K562 (cell line): ENCODE data around the gene ITPKA. TPM values are rescaled to one million over a fixed set of nuclear protein-coding genes. Genes with fewer than 3 reads are reported as not detected.

ENCODE experiments used
- ATAC-seq: fragments of 200-7000 bp; cut with Tn5 transposase; 3 replicates; pipeline ENCODE4 v1.9.1; 2020; ENCODE audit warnings: moderate library complexity
- BruUV-seq: library from RNA; stranded (reverse); fragments of 400-500 nt; replicated peaks from 2 replicates; lab custom pipeline; 2021; lab: Mats Ljungman, UMichigan
- CTCF ChIA-PET: fragments of 300-600 bp; formaldehyde crosslinking; extraction: SDS; loops from one replicate; lab custom pipeline; 2021; ENCODE audit warnings: low intra/inter-chr PET ratio; lab: Yijun Ruan, JAX
- POLR2A ChIA-PET: fragments of 300-600, 350-650 bp; sonication (Branson Sonifier 250); formaldehyde crosslinking; extraction: SDS; loops from one replicate; lab custom pipeline; 2021; ENCODE audit warnings: antibody characterized with exemption, inconsistent platforms; lab: Yijun Ruan, JAX
- DNase-seq, 4 experiments: peaks; one replicate each; pipeline versions ENCODE4 v3.0.0 to v3.0.0-alpha.2; 2011 to 2018; ENCODE audit warnings: low spot score in 3 of 4, mixed read lengths in 3 of 4; ENCODE audit errors: extremely low read depth in 1 of 4
- FAIRE-seq: peaks from 2 replicates; lab custom pipeline; 2011; peaks lifted over from hg19 to GRCh38; lab: Jason Lieb, UNC
- H2AFZ ChIP-seq: 2 replicates; pipeline ENCODE4 v1.6.0; 2011; ENCODE audit warnings: low read depth, low read length, control low read depth, inconsistent platforms
- H3K27ac ChIP-seq: fragments of 200-600 bp; 3 replicates; pipeline ENCODE4 v1.8.0; 2011; ENCODE audit warnings: low read depth, mild to moderate bottlenecking, control low read depth, inconsistent platforms, low read length, moderate library complexity, mixed read lengths; ENCODE audit errors: extremely low read depth
- H3K27me3 ChIP-seq, 2 experiments: fragments of 300-600 bp in 1 of 2; 2 replicates in 1 of 2; 3 replicates in 1 of 2; pipeline versions ENCODE4 v1.6.0 to v1.8.0; 2011; ENCODE audit warnings: inconsistent platforms in 2 of 2, low read length in 2 of 2, mild to moderate bottlenecking in 1 of 2, mixed read lengths in 1 of 2, moderate library complexity in 1 of 2; ENCODE audit not compliant: control insufficient read depth in 2 of 2, insufficient read depth in 2 of 2
- H3K36me3 ChIP-seq: fragments of 300-600 bp; 3 replicates; pipeline ENCODE4 v1.8.0; 2011; ENCODE audit warnings: mild to moderate bottlenecking, low read length, inconsistent platforms; ENCODE audit not compliant: control insufficient read depth, insufficient read depth
- H3K4me1 ChIP-seq, 2 experiments: fragments of 200-600 bp in 1 of 2; replicated peaks in 1 of 2; 2 replicates in 1 of 2; 3 replicates in 1 of 2; pipeline versions ENCODE4 v1.5.1 to v1.8.0; 2011; ENCODE audit warnings: inconsistent platforms in 2 of 2, low read length in 2 of 2, mild to moderate bottlenecking in 1 of 2, mixed read lengths in 1 of 2, moderate library complexity in 1 of 2; ENCODE audit not compliant: control insufficient read depth in 2 of 2, insufficient read depth in 2 of 2
- H3K4me2 ChIP-seq: 2 replicates; pipeline ENCODE4 v1.6.1; 2011; ENCODE audit warnings: low read length, control low read depth, inconsistent platforms, mixed read lengths; ENCODE audit not compliant: insufficient read depth
- H3K4me3 ChIP-seq: fragments of 200-600 bp; sonication (generic), shearing (Covaris generic); 2 replicates; pipeline ENCODE4 v1.5.1; 2016; ENCODE audit warnings: control low read depth, inconsistent platforms
- H3K79me2 ChIP-seq: fragments of 200-600 bp; 3 replicates; pipeline ENCODE4 v1.8.0; 2011; ENCODE audit warnings: low read length, inconsistent platforms; ENCODE audit not compliant: control insufficient read depth, insufficient read depth
- H3K9ac ChIP-seq, 2 experiments: 2 replicates each; pipeline versions ENCODE4 v1.6.0 to v1.6.1; 2011; ENCODE audit warnings: low read depth in 2 of 2, low read length in 2 of 2, control low read depth in 1 of 2, inconsistent platforms in 1 of 2, mild to moderate bottlenecking in 1 of 2, mixed read lengths in 1 of 2; ENCODE audit not compliant: insufficient read depth in 1 of 2
- H3K9me1 ChIP-seq: one replicate; pipeline ENCODE4 v1.6.0; 2011; ENCODE audit warnings: inconsistent platforms, mild to moderate bottlenecking, low read length, moderate library complexity; ENCODE audit not compliant: control insufficient read depth, insufficient read depth
- H3K9me3 ChIP-seq: replicated peaks from 2 replicates; pipeline ENCODE4 v1.5.1; 2011; ENCODE audit warnings: low read depth, low read length, inconsistent platforms; ENCODE audit not compliant: control insufficient read depth, insufficient read depth
- H4K20me1 ChIP-seq: replicated peaks from 2 replicates; pipeline ENCODE4 v1.6.1; 2011; ENCODE audit warnings: low read length, inconsistent platforms, mixed read lengths; ENCODE audit not compliant: control insufficient read depth, insufficient read depth
- CREM ChIP-seq: IDR thresholded peaks from 2 replicates; pipeline ENCODE4 v1.6.1; 2014; ENCODE audit warnings: antibody characterized with exemption, low read depth
- ZC3H4 ChIP-seq: sonication (generic); formaldehyde crosslinking; IDR thresholded peaks from 2 replicates; pipeline ENCODE4 v1.9.0; 2021; ENCODE audit warnings: missing genetic modification reagents, borderline replicate concordance
- ZNF23 ChIP-seq: fragments of 250-450 bp; sonication (Bioruptor Pico); IDR thresholded peaks from 2 replicates; pipeline ENCODE4 v1.4.0; 2020; ENCODE audit warnings: mild to moderate bottlenecking
- ZNF780A ChIP-seq: fragments of 250-450 bp; sonication (Bioruptor Pico); IDR thresholded peaks from 2 replicates; pipeline ENCODE4 v1.5.0; 2021; ENCODE audit warnings: mild to moderate bottlenecking
- WGBS: fragments of 100-300 bp; shearing (Covaris generic); methylation state at CpG from one replicate; pipeline ENCODE4 v1.1.6; 2016; ENCODE audit warnings: low coverage, mixed read lengths; ENCODE audit not compliant: insufficient coverage; ENCODE audit errors: missing lambda C conversion rate; 5-methylcytosine and 5-hydroxymethylcytosine counted together
- in situ Hi-C: fragments of 300-500 bp; cut with MboI; formaldehyde crosslinking; loops from 4 replicates; pipeline ENCODE4 v1.15.0; 2018; ENCODE audit warnings: inconsistent platforms, mixed read lengths
- intact Hi-C: fragments of 100-400 bp; cut with micrococcal nuclease; formaldehyde crosslinking; loops from 2 replicates; pipeline ENCODE4 v1.14.2; 2022
- polyA plus RNA-seq, 8 experiments: library from polyadenylated mRNA; depleted of rRNA in 4 of 8; stranded (reverse) in 5 of 8; unstranded in 3 of 8; fragments of >200 nt; fragmentation: Nextera tagmentation in 2 of 8; fragmentation: Illumina TruSeq in 1 of 8; extraction: Ambion mirVana in 2 of 8; extraction: Trizol in 1 of 8; gene quantifications; 2 replicates each; pipeline versions ENCODE4 v1.2.1 to v1.2.3, GENCODE V29; 2011 to 2014; ENCODE audit warnings: inconsistent platforms in 1 of 8, missing spikeins in 1 of 8
- total RNA-seq, 7 experiments: library from RNA; depleted of rRNA in 6 of 7; stranded (reverse); fragments of >200 nt in 6 of 7; fragmentation: Illumina TruSeq in 2 of 7; extraction: Trizol in 2 of 7; gene quantifications; 2 replicates each; pipeline versions ENCODE4 v1.2.1 to v1.2.3, GENCODE V29; 2011 to 2021; ENCODE audit warnings: low replicate concordance in 1 of 7
- TF ChIP-seq, protein P1 (sequence below): sonication (generic); formaldehyde crosslinking; IDR thresholded peaks from 2 replicates; pipeline ENCODE4 v1.8.1; 2023; ENCODE audit warnings: mild to moderate bottlenecking, missing genetic modification reagents
- TF ChIP-seq, protein P2 (sequence below): fragments of 250-450 bp; sonication (Bioruptor Pico); IDR thresholded peaks from 2 replicates; pipeline ENCODE4 v1.5.0; 2022; ENCODE audit warnings: mild to moderate bottlenecking
- TF ChIP-seq, protein P3 (sequence below), 2 experiments: fragments of 450-650 bp; IDR thresholded peaks; 2 replicates each; pipeline ENCODE4 v1.6.1; 2016; ENCODE audit warnings: mild to moderate bottlenecking in 2 of 2, borderline replicate concordance in 1 of 2, low read depth in 1 of 2, moderate library complexity in 1 of 2

The ITPKA gene
- total and polyA plus RNA-seq, 9 of the 15 experiments (the other 6 are each of a cell fraction or from before 2014, with no cell fraction given): 0.14 to 68.4 (median 11.5) TPM

- TF ChIP-seq, protein P1, sequence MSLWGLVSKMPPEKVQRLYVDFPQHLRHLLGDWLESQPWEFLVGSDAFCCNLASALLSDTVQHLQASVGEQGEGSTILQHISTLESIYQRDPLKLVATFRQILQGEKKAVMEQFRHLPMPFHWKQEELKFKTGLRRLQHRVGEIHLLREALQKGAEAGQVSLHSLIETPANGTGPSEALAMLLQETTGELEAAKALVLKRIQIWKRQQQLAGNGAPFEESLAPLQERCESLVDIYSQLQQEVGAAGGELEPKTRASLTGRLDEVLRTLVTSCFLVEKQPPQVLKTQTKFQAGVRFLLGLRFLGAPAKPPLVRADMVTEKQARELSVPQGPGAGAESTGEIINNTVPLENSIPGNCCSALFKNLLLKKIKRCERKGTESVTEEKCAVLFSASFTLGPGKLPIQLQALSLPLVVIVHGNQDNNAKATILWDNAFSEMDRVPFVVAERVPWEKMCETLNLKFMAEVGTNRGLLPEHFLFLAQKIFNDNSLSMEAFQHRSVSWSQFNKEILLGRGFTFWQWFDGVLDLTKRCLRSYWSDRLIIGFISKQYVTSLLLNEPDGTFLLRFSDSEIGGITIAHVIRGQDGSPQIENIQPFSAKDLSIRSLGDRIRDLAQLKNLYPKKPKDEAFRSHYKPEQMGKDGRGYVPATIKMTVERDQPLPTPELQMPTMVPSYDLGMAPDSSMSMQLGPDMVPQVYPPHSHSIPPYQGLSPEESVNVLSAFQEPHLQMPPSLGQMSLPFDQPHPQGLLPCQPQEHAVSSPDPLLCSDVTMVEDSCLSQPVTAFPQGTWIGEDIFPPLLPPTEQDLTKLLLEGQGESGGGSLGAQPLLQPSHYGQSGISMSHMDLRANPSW (CRISPR knock-in tag): no peak
- TF ChIP-seq ZC3H4 (CRISPR knock-in tag) (0 out of 2 replicates have a peak, but pooled peaks have one; percentile 38), ZNF23 (CRISPR knock-in tag) (no peak), ZNF780A (CRISPR knock-in tag) (no peak)
- TF ChIP-seq, protein P2, sequence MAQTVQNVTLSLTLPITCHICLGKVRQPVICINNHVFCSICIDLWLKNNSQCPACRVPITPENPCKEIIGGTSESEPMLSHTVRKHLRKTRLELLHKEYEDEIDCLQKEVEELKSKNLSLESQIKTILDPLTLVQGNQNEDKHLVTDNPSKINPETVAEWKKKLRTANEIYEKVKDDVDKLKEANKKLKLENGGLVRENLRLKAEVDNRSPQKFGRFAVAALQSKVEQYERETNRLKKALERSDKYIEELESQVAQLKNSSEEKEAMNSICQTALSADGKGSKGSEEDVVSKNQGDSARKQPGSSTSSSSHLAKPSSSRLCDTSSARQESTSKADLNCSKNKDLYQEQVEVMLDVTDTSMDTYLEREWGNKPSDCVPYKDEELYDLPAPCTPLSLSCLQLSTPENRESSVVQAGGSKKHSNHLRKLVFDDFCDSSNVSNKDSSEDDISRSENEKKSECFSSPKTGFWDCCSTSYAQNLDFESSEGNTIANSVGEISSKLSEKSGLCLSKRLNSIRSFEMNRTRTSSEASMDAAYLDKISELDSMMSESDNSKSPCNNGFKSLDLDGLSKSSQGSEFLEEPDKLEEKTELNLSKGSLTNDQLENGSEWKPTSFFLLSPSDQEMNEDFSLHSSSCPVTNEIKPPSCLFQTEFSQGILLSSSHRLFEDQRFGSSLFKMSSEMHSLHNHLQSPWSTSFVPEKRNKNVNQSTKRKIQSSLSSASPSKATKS (CRISPR knock-in tag): no peak
Measured at GRCh38 chr15:41487802-41488201, 5.9 kb upstream of the ITPKA start (continued).

DNA sequence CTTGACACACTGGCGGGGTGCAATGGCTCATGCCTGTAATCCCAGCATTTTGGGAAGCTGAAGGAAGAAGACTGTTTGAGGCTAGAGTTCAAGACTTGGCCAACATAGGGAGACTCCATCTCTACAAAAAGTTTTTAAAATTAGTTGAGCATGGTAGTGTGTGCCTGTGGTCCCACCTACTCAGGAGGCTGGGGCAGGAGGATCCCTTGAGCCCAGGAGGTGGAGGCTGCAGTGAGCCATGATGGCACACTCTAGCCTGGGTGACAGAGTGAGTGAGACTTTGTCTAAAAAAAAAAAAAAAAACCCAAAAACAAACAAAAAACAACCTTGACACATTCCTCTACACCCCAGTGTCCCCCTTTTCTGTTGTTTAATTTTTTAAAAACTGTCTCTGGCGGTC lies 4.0 kb upstream of the ITPKA start:
- no peaks in the 10 kb centered on the region for H3K27me3 ChIP-seq
- BruUV-seq: no TSS peak
- no peak overlapping the region for H3K4me3 ChIP-seq
- H3K4me2 ChIP-seq: no peak overlapping the region
- no peaks in the 10 kb centered on the region for H3K9me3 ChIP-seq
- DNase-seq: no peak
- no peak for ATAC-seq
- H3K9ac ChIP-seq: no peak overlapping the region
- peaks cover 8 to 34% of the 10 kb centered on the region in 2 experiments for H3K4me1 ChIP-seq
- no peaks in the 10 kb centered on the region; the same call in 2 of the 3 replicates for H3K36me3 ChIP-seq
- no peaks in the 10 kb centered on the region for H3K9me1 ChIP-seq
- FAIRE-seq: no peak
- POLR2A ChIA-PET: interaction anchor here (1.2 kb wide), 1 partner anchor 68 kb away, joined by 5 read pairs; no protein-coding TSS in a partner anchor
- CTCF ChIA-PET: no interaction called here
- H3K27ac ChIP-seq: no peak overlapping the region
- no peak overlapping the region for H2AFZ ChIP-seq
- 100% methylated on average over 2 of the region's 2 CpGs for WGBS
- no peaks in the 10 kb centered on the region for H4K20me1 ChIP-seq
- intact Hi-C loops: loop anchor here (5.0 kb wide), 1 partner anchor 483 kb away; the partner anchor contains the start of gene EHD4
- H3K79me2 ChIP-seq: peaks cover 8% of the 10 kb centered on the region
- in situ Hi-C loops: no loop called here
- TF ChIP-seq, protein P3, sequence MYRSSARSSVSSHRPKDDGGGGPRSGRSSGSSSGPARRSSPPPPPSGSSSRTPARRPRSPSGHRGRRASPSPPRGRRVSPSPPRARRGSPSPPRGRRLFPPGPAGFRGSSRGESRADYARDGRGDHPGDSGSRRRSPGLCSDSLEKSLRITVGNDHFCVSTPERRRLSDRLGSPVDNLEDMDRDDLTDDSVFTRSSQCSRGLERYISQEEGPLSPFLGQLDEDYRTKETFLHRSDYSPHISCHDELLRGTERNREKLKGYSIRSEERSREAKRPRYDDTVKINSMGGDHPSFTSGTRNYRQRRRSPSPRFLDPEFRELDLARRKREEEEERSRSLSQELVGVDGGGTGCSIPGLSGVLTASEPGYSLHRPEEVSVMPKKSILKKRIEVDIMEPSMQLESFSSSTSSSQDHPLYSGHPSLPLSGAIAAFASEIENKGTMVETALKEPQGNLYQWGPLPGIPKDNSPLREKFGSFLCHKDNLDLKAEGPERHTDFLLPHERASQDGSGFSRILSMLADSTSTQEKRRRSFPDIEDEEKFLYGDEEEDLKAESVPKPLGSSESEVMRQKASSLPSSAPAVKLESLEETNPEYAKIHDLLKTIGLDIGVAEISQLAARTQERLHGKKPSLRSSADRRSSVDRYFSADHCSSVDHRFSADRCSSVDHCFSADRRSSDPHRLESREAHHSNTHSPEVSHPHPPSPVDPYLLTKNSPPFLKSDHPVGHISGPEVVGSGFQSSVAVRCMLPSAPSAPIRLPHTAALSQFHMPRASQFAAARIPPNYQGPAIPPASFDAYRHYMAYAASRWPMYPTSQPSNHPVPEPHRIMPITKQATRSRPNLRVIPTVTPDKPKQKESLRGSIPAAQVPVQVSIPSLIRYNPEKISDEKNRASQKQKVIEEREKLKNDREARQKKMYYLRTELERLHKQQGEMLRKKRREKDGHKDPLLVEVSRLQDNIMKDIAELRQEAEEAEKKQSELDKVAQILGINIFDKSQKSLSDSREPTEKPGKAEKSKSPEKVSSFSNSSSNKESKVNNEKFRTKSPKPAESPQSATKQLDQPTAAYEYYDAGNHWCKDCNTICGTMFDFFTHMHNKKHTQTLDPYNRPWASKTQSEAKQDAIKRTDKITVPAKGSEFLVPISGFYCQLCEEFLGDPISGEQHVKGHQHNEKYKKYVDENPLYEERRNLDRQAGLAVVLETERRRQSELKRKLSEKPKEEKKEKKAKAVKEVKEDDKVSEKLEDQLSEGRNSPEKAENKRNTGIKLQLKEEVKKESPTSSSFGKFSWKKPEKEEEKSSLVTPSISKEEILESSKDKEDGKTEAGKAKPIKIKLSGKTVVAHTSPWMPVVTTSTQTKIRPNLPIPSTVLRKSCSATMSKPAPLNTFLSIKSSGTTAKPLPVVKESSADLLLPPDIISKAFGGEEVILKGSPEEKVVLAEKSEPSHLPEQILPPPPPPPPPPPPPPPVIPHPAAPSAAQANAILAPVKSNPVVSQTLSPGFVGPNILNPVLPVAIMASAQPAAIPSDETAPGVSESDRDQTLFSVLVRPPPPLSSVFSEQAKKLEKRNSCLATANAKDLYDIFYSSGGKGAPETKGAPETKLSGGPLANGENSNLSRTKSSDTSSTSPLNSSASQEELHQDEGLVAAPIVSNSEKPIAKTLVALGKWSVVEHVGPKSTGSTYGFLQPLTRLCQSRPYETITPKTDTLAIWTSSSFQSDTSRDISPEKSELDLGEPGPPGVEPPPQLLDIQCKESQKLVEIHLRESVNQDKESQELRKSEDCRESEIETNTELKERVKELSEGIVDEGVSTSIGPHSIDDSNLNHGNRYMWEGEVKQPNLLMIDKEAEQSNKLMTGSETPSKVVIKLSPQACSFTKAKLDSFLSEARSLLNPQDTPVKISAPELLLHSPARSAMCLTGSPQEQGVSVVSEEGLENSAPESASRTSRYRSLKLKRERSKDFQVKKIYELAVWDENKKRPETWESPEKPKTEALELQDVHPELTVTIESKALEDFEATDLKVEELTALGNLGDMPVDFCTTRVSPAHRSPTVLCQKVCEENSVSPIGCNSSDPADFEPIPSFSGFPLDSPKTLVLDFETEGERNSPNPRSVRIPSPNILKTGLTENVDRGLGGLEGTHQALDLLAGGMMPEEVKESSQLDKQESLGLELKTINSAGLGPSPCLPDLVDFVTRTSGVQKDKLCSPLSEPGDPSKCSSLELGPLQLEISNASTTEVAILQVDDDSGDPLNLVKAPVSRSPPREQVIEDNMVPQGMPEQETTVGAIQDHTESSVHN (IDR thresholded peaks at IDR 0.05; ENCODE audit: borderline replicate concordance in 1 of 2, low read depth in 1 of 2): no peak
- no peak for TF ChIP-seq CREM
